HG03108 (cell line): Measurements from ENCODE around the gene FARP2.

Experiments used
- ATAC-seq: cut with Tn5 transposase; IDR thresholded peaks from one replicate; pipeline ENCODE4 v1.9.1; 2021; ENCODE audit warnings: moderate library complexity; ENCODE audit not compliant: unreplicated experiment

Gene FARP2

DNA sequence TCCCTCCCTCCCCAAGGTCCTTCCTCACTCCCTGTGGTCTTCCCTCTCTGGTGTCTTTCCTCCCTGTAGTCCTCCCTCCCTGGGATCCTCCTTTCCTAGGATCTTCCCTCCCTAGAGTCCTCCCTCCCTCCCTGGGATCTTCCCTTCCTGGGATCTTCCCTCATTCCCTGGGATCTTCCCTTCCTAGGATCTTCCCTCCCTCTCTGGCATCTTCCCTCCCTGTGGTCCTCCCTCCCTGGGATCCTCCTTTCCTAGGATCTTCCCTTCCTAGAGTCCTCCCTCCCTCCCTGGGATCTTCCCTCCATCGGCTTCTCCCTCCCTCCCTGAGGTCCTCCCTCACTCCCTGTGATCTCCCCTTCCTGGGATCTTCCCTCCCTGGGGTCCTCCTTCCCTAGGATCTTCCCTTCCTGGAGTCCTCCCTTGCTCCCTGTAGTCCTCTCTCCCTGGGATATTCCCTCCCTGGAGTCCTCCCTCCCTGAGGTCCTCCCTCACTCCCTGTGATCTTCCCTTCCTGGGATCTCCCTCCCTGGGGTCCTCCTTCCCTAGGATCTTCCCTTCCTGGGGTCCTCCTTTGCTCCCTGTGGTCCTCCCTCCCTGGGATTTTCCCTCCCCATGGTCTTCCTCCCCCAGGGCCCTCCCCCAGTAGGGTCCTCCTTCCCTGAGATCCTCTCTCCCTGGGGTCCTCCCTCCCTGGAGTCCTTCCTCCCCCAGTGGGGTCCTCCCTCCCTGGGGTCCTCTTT, 129.3 kb downstream of the FARP2 start:
- ATAC-seq: no peak

DNA sequence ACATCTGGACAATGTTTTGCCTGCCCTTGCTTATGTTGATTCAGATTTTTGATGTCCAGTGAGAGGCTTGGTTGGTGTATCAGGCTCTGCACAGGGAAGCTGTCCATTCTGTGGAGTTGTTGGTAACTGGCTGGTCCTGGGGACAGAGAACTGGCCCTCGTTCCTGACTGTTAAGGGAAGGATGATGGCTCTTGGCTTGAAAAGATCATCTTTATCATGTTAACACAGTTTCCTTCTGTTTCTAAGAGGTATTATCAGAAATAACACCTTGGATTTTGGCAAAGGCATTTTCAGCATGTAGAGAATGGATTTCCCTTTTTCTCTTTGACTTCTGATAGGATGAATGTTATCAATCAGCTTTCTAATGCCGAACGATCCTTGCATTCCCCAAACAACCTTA, 133.0 kb downstream of the FARP2 start:
- ATAC-seq: no peak

- ATAC-seq: no peak
Observed at GRCh38 chr2:241489733-241490680, 133.9 kb downstream of the FARP2 start.

DNA sequence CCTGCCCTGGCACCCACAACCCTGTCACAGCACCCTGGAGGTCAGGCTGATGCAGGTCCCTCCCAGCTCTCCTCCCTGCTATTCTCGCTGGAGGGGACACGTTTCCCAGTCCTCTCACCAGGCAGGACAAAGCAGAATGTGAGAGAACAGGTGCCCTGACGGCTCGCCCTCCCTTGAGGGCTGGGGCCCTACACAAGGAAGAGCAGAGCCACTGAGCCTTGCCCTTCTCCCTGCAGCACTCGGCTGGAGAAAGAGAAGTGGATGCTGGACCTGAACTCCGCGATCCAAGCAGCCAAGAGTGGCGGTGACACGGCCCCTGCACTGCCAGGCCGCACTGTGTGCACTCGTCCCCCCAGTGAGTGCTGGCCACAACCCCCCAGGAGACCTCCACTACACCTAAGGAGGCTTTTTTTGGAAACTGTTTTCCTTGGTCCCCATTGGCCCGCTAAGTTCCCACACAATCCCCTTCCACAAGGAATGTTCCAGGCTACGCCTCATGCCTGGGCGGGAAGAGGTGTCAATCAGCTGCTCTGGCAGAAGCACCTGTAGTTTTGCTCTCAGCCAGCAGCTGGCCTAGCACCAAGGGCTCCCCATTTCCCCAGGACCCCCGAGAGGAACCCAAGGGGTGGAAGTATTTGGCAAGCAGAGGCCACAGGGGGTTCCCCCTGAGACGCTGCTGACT, 134.9 kb downstream of the FARP2 start:
- no peak for ATAC-seq

DNA sequence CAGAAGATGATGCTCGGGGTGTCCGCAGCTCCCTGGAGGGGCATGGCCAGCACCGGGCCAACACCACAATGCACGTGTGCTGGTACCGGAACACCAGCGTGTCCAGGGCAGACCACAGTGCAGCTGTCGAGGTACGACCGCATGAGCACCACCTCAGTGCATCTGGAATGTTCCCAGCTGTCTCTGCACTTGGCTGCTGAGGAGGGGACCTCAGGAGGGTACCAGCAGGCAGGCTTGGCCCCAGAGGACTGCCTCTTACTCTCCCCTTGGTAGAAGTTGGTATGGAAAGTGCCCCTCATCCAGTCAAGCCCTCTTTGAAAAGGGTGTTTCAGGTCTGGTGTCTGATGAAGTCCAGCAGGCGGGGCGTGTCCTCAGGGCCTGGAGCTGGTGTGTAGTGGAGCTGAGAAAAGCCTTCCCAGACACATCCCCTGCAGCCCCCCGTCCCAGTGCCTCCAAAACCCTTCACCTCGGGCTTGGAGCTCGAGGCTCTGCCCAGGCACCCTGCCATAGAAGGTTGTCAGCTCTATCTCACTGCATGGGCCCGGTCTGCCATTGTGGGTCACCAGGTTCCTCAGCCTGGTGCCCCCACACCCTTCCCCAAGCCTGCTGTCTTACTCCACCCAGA, 135.6 kb downstream of the FARP2 start:
- ATAC-seq: no peak

DNA sequence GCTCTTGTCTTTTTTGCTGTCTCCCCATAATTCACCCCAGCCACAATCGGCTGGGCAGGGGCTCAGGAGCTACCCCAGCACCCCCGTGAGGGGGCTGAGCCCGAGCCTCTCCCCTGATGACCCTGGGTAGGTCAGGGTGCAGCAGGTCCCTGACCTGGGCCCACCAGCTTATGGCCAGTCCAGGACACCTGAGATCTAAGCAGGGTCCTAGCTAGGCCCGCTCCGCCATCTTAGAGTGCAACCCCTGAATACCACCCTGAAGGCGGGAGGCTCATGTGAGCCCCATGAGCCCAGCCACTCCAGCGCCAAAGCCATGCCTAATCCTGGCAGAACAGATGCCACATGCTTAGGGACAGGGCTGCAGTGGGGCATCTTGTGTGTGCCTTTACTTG, 136.1 kb downstream of the FARP2 start:
- ATAC-seq: no peak

GRCh38 chr2:241493092-241493491, 137.0 kb downstream of the FARP2 start:
- ATAC-seq: no peak

DNA sequence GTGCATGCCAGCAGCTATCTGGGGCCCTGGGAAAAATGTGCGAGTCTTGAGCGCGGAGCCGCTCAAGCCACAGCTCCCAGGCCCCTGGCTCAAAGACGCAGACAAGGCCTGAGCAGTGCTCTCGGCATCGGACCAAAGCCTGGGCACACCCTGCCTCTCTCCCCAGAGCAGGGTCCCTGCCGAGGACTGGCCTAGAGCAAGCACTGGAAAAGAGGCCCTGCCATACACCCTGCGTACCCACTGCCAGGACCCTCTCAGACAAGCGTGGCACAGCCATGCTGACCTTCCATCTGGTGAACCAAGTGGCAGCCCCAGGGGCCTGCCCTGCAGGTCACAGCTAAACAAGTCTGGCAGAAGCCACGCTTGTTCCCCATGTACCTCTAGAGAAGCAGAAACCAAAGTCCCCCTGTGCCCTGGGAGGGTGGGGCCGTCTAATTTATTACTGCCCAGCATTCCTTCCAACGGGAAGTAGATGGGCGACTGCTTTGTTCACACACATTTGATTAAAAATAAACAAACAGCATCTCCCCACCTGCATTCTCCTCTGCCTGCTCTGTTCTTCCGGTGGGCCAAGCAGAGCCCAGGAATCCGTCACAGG, 138.3 kb downstream of the FARP2 start:
- ATAC-seq: no peak

- no peak for ATAC-seq
Observed at GRCh38 chr2:241495172-241496002, 139.3 kb downstream of the FARP2 start.

DNA sequence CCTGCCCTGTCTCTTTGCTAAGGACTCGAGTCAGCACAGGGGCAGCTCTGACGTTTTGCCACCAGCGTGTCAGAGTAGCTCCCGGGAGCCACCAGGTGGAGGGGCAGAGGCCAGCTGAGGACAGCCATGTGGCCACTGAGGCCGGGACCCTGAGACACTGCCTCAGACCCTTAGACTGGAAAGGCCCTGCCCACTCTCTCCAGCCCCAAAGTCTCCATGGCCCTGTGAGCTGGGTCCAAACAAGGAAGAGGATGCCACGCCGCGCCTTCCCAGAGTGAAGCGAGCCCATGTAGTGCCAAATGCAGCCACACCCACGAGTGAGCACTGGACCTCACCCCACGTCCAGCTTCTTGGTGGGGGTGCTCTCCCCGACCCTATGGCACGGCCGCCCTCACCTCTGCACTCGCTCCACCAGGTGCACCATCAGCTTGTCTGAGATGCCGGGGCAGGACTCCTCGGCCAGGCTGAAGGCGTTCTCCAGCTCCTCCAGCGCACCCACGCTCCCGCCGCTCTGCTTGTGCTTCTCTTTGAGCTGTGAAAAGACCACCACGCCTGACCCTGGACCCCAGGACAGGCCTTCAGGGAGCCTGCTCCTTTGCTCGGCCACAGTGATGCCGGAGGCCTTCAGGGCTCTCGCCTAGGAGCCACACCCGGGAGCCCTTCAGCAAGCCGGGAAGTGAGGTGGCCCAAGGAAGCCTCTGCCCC, 140.1 kb downstream of the FARP2 start:
- no peak for ATAC-seq

DNA sequence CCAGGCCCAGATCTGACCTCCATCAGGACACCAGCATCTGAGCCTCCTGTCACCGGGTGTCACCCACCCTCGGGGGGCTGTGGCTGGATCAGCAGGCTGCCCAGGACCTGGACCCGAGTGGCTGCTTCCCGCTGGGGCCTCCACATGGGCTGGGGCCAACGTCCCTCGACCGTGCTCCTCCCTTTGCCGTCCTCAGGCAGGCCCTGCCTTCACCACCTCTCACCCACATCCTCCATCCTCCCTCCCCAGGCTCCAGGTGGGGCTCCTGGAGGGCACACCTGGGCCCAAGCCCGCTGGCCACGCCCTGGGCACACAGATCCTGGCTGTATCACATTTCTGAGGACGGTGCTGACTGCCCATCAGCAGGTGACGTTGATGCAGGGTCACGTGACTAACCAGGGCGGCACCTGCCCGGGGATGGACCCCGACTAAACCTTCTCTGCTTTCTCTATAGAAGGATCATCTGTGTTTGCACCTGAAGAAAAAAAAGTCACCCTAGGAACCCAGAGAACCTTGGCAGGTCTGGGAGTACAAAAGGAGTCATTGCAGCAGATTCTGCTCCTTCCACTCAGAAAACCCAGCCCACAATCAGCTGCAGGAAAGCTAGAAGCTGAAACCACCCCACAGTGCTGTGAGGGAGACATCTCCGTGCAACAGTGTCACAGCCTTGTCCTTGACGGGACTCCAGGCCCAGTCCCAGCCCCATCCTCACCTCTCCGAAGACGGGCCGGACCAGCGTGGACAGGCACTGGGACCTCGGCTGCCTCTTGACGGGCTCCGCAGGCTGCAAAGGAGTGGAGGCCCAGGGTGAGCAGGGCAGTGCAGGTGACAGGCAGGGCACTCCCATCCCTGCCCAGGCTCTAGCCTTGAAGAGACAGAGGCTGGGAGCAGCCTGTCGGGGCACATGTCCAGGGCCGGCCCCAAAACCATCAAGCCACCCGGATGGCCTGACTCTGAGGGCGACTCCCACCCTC, 141.1 kb downstream of the FARP2 start:
- no peak for ATAC-seq

- no peak for ATAC-seq
Observed at GRCh38 chr2:241498115-241499070, 142.3 kb downstream of the FARP2 start.

GRCh38 chr2:241499146-241499965, 143.3 kb downstream of the FARP2 start:
- ATAC-seq: no peak

DNA sequence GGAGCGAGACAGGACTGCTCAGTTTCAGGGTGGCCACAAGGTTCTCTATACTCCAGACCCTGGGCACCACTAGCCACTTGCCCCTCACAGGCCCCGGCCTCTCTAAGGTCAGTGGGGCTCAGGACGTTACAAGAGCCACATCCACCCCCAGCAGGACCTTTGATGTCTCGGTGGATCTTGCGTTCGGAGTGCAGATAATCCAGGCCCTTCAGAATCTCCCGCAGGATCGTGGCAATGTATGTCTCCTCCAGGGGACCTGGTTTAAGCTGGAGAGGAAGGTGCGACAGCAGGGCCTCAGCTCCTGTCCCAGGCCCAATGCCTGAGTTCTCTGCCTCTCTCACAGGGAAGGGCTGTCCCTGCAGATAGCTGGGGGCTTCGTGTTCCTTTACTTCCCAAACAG, 143.9 kb downstream of the FARP2 start:
- ATAC-seq: no peak

DNA sequence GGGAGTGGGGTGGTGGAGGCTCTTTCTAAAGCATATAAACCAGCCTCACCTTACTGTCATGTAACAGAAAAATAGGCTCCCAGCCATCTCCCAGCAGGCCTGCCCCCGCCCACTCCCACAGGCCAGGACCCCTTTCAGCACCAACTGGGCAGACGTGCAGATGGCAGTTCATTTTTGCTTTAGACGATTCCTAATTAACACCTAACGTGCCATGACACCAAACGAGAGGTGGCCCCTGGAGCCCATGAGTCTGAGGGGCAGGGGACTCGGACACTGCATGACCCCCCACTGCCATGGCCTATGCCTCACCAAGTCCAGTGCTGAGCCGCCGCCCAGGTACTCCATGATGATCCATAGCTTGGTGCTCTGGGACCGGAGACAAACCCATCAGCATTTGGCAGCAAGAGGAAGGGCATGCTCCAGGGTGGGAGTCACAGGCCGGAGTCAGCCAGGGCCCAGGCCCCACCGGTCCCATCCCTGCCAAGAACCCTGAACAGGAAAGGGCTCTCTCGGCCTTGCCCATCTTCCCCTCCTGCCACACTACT, 144.4 kb downstream of the FARP2 start:
- ATAC-seq: no peak

DNA sequence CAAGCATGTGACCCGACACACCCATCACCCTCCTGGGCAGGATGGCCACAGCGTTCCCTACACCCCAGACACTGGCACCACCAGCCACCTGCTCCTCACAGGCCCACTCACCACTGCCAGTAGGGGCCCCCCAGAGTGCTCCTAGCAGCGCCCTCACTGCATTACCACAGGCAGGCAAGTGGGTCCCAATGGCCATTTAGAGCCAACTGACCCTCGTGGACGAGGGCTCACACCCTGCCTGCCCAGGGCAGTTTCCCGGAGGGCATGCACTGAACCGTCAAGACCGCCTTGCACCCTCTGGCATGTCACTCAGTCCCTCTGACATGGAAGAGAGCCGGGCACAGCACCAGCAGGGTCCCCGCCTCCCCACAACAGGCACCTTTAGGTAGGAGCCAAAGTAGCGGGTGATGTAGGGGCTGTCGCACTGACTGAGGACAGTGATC, 145.0 kb downstream of the FARP2 start:
- ATAC-seq: no peak
